ENCODE measurements around the gene SCGN.

DNA sequence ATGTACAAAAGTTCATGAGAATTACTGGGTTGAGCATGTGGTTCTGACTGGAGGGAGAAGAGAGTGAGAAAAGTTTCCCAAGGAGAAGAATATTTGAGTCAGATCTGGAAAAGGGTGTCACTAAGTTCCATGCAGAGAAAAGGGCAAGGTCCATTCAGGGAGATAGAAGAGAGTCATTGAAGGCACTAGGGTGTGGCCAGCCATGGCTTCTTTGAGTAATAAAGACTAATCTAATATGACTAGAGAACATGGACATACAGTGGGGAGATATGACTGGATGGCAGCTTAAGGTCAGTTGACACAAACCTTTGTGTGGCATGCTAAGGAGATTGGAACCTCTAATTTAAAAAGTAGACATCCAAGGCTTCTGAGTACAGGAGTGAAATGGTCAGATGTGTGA is 91.9 kb downstream of the SCGN start:
- TF ChIP-seq EZH2phosphoT487 (IDR thresholded peaks at IDR 0.05; ENCODE audit: low read depth): no peak
- TF ChIP-seq, protein P1, sequence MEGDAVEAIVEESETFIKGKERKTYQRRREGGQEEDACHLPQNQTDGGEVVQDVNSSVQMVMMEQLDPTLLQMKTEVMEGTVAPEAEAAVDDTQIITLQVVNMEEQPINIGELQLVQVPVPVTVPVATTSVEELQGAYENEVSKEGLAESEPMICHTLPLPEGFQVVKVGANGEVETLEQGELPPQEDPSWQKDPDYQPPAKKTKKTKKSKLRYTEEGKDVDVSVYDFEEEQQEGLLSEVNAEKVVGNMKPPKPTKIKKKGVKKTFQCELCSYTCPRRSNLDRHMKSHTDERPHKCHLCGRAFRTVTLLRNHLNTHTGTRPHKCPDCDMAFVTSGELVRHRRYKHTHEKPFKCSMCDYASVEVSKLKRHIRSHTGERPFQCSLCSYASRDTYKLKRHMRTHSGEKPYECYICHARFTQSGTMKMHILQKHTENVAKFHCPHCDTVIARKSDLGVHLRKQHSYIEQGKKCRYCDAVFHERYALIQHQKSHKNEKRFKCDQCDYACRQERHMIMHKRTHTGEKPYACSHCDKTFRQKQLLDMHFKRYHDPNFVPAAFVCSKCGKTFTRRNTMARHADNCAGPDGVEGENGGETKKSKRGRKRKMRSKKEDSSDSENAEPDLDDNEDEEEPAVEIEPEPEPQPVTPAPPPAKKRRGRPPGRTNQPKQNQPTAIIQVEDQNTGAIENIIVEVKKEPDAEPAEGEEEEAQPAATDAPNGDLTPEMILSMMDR (IDR thresholded peaks at IDR 0.05; ENCODE audit: low read depth, low read length): no peak

Data from OCI-LY3 (cell line).